H1 (cell line): ENCODE data around the gene TAF8. TPM values are rescaled to one million over a fixed set of nuclear protein-coding genes. Genes with fewer than 3 reads are reported as not detected.
A peak's percentile ranks its signal among the peaks of the same experiment; 100 is the strongest.

Experiments
- CTCF ChIA-PET: fragments of 300-600 bp; sonication (Branson Sonifier 250); formaldehyde crosslinking; loops from one replicate; lab custom pipeline; 2021; ENCODE audit not compliant: partially characterized antibody; lab: Charles Lee
- POLR2A ChIA-PET: fragments of 300-600 bp; sonication (Branson Sonifier 250); formaldehyde crosslinking; loops from one replicate; lab custom pipeline; 2021; ENCODE audit warnings: inconsistent platforms; ENCODE audit not compliant: partially characterized antibody; lab: Charles Lee
- DNase-seq, 2 experiments: peaks; one replicate each; pipeline versions ENCODE4 v3.0.0 to v3.0.0-alpha.2; 2010 to 2022; ENCODE audit warnings: low spot score in 2 of 2, low read depth in 1 of 2, mixed read lengths in 1 of 2
- FAIRE-seq: peaks from 2 replicates; lab custom pipeline; 2011; peaks lifted over from hg19 to GRCh38; lab: Jason Lieb, UNC
- H2AFZ ChIP-seq: 2 replicates; pipeline ENCODE4 v1.8.1; 2012; ENCODE audit warnings: low read length, inconsistent platforms
- H2AK5ac ChIP-seq: 2 replicates; pipeline ENCODE4 v1.6.1; 2013; ENCODE audit warnings: low read depth, low read length
- H2BK120ac ChIP-seq: replicated peaks from 2 replicates; pipeline ENCODE3; 2013; ENCODE audit warnings: low read depth, low read length, inconsistent platforms
- H2BK12ac ChIP-seq: 2 replicates; pipeline ENCODE4 v1.6.1; 2013; ENCODE audit warnings: low read depth, low read length
- H2BK15ac ChIP-seq: 2 replicates; pipeline ENCODE4 v1.6.1; 2013; ENCODE audit warnings: low read length
- H2BK20ac ChIP-seq: 2 replicates; pipeline ENCODE4 v1.6.1; 2013; ENCODE audit warnings: low read length
- H2BK5ac ChIP-seq: 2 replicates; pipeline ENCODE4 v1.6.1; 2013; ENCODE audit warnings: low read depth, low read length
- H3K14ac ChIP-seq: 2 replicates; pipeline ENCODE4 v1.6.1; 2013; ENCODE audit warnings: inconsistent platforms; ENCODE audit not compliant: insufficient read length
- H3K18ac ChIP-seq: 2 replicates; pipeline ENCODE4 v1.6.1; 2013; ENCODE audit warnings: low read length; ENCODE audit errors: extremely low read depth
- H3K23ac ChIP-seq: 2 replicates; pipeline ENCODE4 v1.6.1; 2013; ENCODE audit warnings: inconsistent platforms; ENCODE audit not compliant: insufficient read length
- H3K23me2 ChIP-seq: 2 replicates; pipeline ENCODE4 v1.6.1; 2013; ENCODE audit warnings: low read depth, low read length
- H3K27ac ChIP-seq: 2 replicates; pipeline ENCODE4 v1.6.1; 2011; ENCODE audit warnings: low read depth, low read length, inconsistent platforms
- H3K27me3 ChIP-seq, 4 experiments: replicated peaks in 1 of 4; 1 replicate in 1 of 4; 2 replicates in 3 of 4; pipeline versions ENCODE4 v1.6.1 to v1.8.1; 2011 to 2013; ENCODE audit warnings: low read length in 3 of 4, mild to moderate bottlenecking in 3 of 4, inconsistent platforms in 2 of 4, mixed read lengths in 2 of 4, moderate library complexity in 1 of 4; ENCODE audit not compliant: control insufficient read depth in 3 of 4, insufficient read depth in 3 of 4; ENCODE audit errors: extremely low read depth in 1 of 4
- H3K36me3 ChIP-seq, 4 experiments: 2 replicates each; pipeline versions ENCODE4 v1.6.1 to v1.8.1; 2011 to 2013; ENCODE audit warnings: mild to moderate bottlenecking in 4 of 4, low read length in 3 of 4, moderate library complexity in 2 of 4, control low read depth in 1 of 4, inconsistent platforms in 1 of 4; ENCODE audit not compliant: insufficient read depth in 4 of 4, control insufficient read depth in 2 of 4
- H3K4ac ChIP-seq: replicated peaks from 2 replicates; pipeline ENCODE3; 2013; ENCODE audit warnings: low read length, low read depth, mixed read lengths, inconsistent platforms; ENCODE audit not compliant: insufficient read length
- H3K4me1 ChIP-seq, 4 experiments: replicated peaks in 1 of 4; 1 replicate in 1 of 4; 2 replicates in 3 of 4; pipeline versions ENCODE4 v1.6.1 to v1.8.1; 2011 to 2013; ENCODE audit warnings: low read length in 3 of 4, inconsistent platforms in 2 of 4, mixed read lengths in 1 of 4; ENCODE audit not compliant: insufficient read depth in 4 of 4, control insufficient read depth in 3 of 4
- H3K4me2 ChIP-seq, 2 experiments: 2 replicates each; pipeline versions ENCODE4 v1.6.1 to v1.8.1; 2011 to 2013; ENCODE audit warnings: low read depth in 2 of 2, low read length in 2 of 2, control low read depth in 1 of 2, inconsistent platforms in 1 of 2, mild to moderate bottlenecking in 1 of 2; ENCODE audit not compliant: insufficient read depth in 1 of 2
- H3K4me3 ChIP-seq, 4 experiments: fragments of 200-600, 300-600 bp in 1 of 4; sonication (generic), shearing (Covaris generic), sonication (Bioruptor Twin) in 1 of 4; 2 replicates each; pipeline versions ENCODE4 v1.5.1 to v1.8.1; 2011 to 2016; ENCODE audit warnings: low read length in 4 of 4, low read depth in 3 of 4, control low read depth in 2 of 4, inconsistent platforms in 2 of 4, mild to moderate bottlenecking in 2 of 4, mixed read lengths in 1 of 4, moderate library complexity in 1 of 4; ENCODE audit not compliant: insufficient read depth in 2 of 4; ENCODE audit errors: extremely low read depth in 1 of 4
- H3K56ac ChIP-seq: replicated peaks from 2 replicates; pipeline ENCODE3; 2013; ENCODE audit warnings: low read depth, mild to moderate bottlenecking, mixed read lengths, low read length, inconsistent platforms; ENCODE audit not compliant: insufficient read length
- H3K79me1 ChIP-seq: 2 replicates; pipeline ENCODE4 v1.6.1; 2013; ENCODE audit warnings: low read depth, low read length, control low read depth
- H3K79me2 ChIP-seq, 2 experiments: 2 replicates each; pipeline versions ENCODE4 v1.6.1 to v1.8.1; 2012 to 2013; ENCODE audit warnings: low read length in 2 of 2, mild to moderate bottlenecking in 2 of 2, inconsistent platforms in 1 of 2; ENCODE audit not compliant: insufficient read depth in 2 of 2, control insufficient read depth in 1 of 2
- H3K9ac ChIP-seq, 4 experiments: replicated peaks in 1 of 4; 1 replicate in 1 of 4; 2 replicates in 3 of 4; pipeline versions ENCODE4 v1.6.1 to v1.8.1; 2011 to 2013; ENCODE audit warnings: low read depth in 3 of 4, low read length in 3 of 4, control low read depth in 2 of 4, mild to moderate bottlenecking in 2 of 4, moderate library complexity in 2 of 4, inconsistent platforms in 1 of 4; ENCODE audit errors: extremely low read depth in 1 of 4
- H3K9me3 ChIP-seq, 2 experiments: 2 replicates each; pipeline versions ENCODE4 v1.6.1 to v1.8.1; 2012 to 2013; ENCODE audit warnings: mild to moderate bottlenecking in 2 of 2, moderate library complexity in 2 of 2, control low read depth in 1 of 2, inconsistent platforms in 1 of 2, low read depth in 1 of 2, low read length in 1 of 2, mixed read lengths in 1 of 2; ENCODE audit not compliant: insufficient read depth in 2 of 2
- H4K20me1 ChIP-seq, 2 experiments: replicated peaks in 1 of 2; 2 replicates each; pipeline versions ENCODE3 to v1.8.1; 2011 to 2013; ENCODE audit warnings: inconsistent platforms in 2 of 2, low read length in 2 of 2, mild to moderate bottlenecking in 1 of 2; ENCODE audit not compliant: insufficient read depth in 2 of 2, control insufficient read depth in 1 of 2
- H4K5ac ChIP-seq: 2 replicates; pipeline ENCODE4 v1.6.1; 2013; ENCODE audit warnings: low read length, low read depth, mixed read lengths, inconsistent platforms; ENCODE audit not compliant: insufficient read length
- H4K8ac ChIP-seq: 2 replicates; pipeline ENCODE4 v1.8.0; 2013; ENCODE audit warnings: mild to moderate bottlenecking, moderate library complexity, low read length, inconsistent platforms; ENCODE audit not compliant: insufficient read depth; ENCODE audit errors: extremely low read depth
- H4K91ac ChIP-seq: replicated peaks from 2 replicates; pipeline ENCODE3; 2013; ENCODE audit warnings: low read length, mixed read lengths, inconsistent platforms; ENCODE audit not compliant: insufficient read length
- ATF3 ChIP-seq: IDR thresholded peaks from 2 replicates; pipeline ENCODE4 v1.6.1; 2011; ENCODE audit warnings: low read depth, mild to moderate bottlenecking, low read length; ENCODE audit not compliant: insufficient read depth
- CEBPB ChIP-seq: IDR thresholded peaks from 2 replicates; pipeline ENCODE4 v1.6.1; 2012; ENCODE audit warnings: low read depth, low read length
- JUN ChIP-seq: IDR thresholded peaks from 2 replicates; pipeline ENCODE4 v1.6.1; 2011; ENCODE audit warnings: low read depth, mild to moderate bottlenecking, improper control_type of control experiment, low read length
- NRF1 ChIP-seq: IDR thresholded peaks from 2 replicates; pipeline ENCODE4 v1.6.1; 2011; ENCODE audit warnings: mild to moderate bottlenecking, low read depth, low read length, improper control_type of control experiment
- PHF8 ChIP-seq: fragments of 200-600 bp; sonication (generic); conservative IDR thresholded peaks from 2 replicates; pipeline ENCODE4 v1.7.1; 2012; ENCODE audit warnings: low read depth, mild to moderate bottlenecking, inconsistent platforms, low read length, moderate library complexity
- TAF1 ChIP-seq: IDR thresholded peaks from 2 replicates; pipeline ENCODE4 v1.6.1; 2011; ENCODE audit warnings: mild to moderate bottlenecking, low read depth, low read length
- WGBS, 2 experiments: shearing (Covaris generic) in 1 of 2; methylation state at CpG; one replicate each; pipeline versions ENCODE4 v1.1.6 to v1.1.7; 2013 to 2015; ENCODE audit warnings: low lambda C conversion rate in 2 of 2, mixed read lengths in 2 of 2, inconsistent platforms in 1 of 2, low coverage in 1 of 2, missing lambda C conversion rate in 1 of 2; ENCODE audit not compliant: insufficient replicate concordance in 2 of 2, insufficient coverage in 1 of 2, insufficient read length in 1 of 2; ENCODE audit errors: extremely low coverage in 1 of 2, missing lambda C conversion rate in 1 of 2; 5-methylcytosine and 5-hydroxymethylcytosine counted together
- polyA plus RNA-seq, 7 experiments: library from polyadenylated mRNA; depleted of rRNA in 3 of 7; stranded (reverse) in 5 of 7; unstranded in 2 of 7; fragments of >200 nt in 5 of 7; fragments of 200-250 nt in 2 of 7; gene quantifications; 1 replicate in 5 of 7; 2 replicates in 1 of 7; 4 replicates in 1 of 7; pipeline versions ENCODE4 v1.2.1 to v1.2.3, GENCODE V29; 2011 to 2013; ENCODE audit warnings: missing spikeins in 2 of 7, mixed read lengths in 2 of 7
- total RNA-seq: library from RNA; stranded (reverse); fragmentation: NEBNext Ultra II Directional; extraction: Animal tissue kit (Norgen Biotek cat#: 25700); gene quantifications from 2 replicates; pipeline ENCODE4 v1.2.1, GENCODE V29; 2021

The TAF8 gene
- total and polyA plus RNA-seq, 2 of the 8 experiments (the other 6 are each of a cell fraction or from before 2014, with no cell fraction given) = 32.2 to 34.0 TPM

DNA sequence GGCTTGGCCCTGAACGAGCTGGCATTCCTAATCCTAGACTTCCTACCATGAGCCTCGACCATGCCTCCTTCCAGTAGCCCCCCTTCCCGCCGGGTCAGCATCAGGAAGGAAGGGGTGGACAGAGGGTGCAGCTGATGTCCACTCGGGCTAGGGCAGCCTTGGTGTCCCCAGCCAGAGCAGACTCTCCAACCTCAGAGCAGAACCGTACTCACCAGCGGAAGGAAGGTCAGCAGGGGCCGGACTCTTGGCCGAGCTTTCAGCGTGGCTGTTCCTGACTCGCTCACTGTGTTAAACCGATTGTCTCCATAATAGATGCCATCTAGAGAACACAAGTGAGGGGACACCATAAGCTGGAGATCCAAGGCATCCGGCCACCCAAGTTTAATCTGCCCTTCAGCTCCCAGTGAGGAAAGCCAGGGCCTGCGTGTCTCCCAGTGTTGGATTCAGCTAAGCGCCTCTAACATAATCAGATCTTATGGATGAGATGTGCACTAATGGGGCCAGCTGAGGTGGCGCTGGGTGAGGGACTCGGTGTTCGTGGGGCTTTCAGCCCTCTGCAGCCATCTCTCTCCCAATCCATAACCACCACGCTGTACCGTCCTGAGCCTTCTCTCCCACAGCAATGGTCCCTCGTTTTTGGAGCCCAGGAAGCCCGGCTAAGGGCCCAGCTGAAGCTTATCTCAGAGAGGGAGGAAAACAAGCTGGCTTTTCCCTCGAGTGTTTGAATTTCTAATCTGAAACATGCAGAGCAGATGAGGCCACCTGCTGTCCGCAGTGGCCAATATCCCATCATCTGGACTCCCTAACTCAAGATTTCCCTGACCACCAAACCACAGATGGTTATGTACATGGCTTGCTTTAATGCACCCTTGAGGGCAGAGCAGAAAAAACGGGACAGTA lies 78.4 kb downstream of the TAF8 start:
- Histone ChIP-seq H3K4ac (no peak overlapping the region), H3K14ac (no peak overlapping the region), H3K79me1 (peaks cover 16% of the 10 kb centered on the region), H3K9me3 (no peaks in the 10 kb centered on the region), H2AK5ac (no peak overlapping the region), H4K20me1 (peaks cover 10 to 21% of the 10 kb centered on the region in 2 experiments), H2BK5ac (no peak overlapping the region), H4K8ac (no peak overlapping the region; the same call in 1 of the 2 replicates), H3K36me3 (peaks cover 21 to 56% (median 41%) of the 10 kb centered on the region in 4 experiments), H4K5ac (no peak overlapping the region), H2BK20ac (no peak overlapping the region), H3K27ac (0 out of 2 replicates have a peak overlapping the region, but pooled peaks have one; percentile 3), H3K23me2 (no peaks in the 10 kb centered on the region; the same call in 1 of the 2 replicates), H3K27me3 (no peaks in the 10 kb centered on the region), H3K56ac (no peak overlapping the region), H3K23ac (no peak overlapping the region), H3K9ac (no peak overlapping the region), H3K79me2 (peaks cover 4 to 45% of the 10 kb centered on the region in 2 experiments; a peak in 3 of 4 replicates), H2BK120ac (no peak overlapping the region), H4K91ac (no peak overlapping the region), H2AFZ (no peak overlapping the region), H3K18ac (no peak overlapping the region), H3K4me1 (peaks cover 2 to 8% (median 5%) of the 10 kb centered on the region in 4 experiments; a peak in 6 of 7 replicates), H2BK15ac (no peak overlapping the region), H2BK12ac (no peak overlapping the region), H3K4me2 (no peak overlapping the region), H3K4me3 (no peak overlapping the region)
- TF ChIP-seq CEBPB = no peak
- TF ChIP-seq JUN = no peak
- TF ChIP-seq TAF1 = no peak
- no peak for TF ChIP-seq PHF8
- no peak for TF ChIP-seq NRF1
- TF ChIP-seq ATF3 = no peak
- FAIRE-seq (no peak), DNase-seq (no peak)
- 93% methylated on average over 25 of the region's 25 CpGs; no CpG with 5 or more reads in 1 of the 2 experiments for WGBS, 2 experiments
- CTCF ChIA-PET = interaction anchor here (0.8 to 5.2 kb wide), 10 partner anchors 9 to 86 kb away, joined by 3 to 30 read pairs (median 6); no protein-coding TSS in a partner anchor
- POLR2A ChIA-PET = interaction anchor here (0.6 to 5.6 kb wide), 5 partner anchors 11 to 799 kb away, joined by 3 to 41 read pairs (median 3); partner anchors contain the start of gene C6orf132
